GM12878 (cell line): Measurements from ENCODE around the gene RPS6KA2. TPM values are rescaled to one million over a fixed set of nuclear protein-coding genes. Genes with fewer than 3 reads are reported as not detected.

Source experiments
- ATAC-seq: fragments of 200-7000 bp; cut with Tn5 transposase; 3 replicates; pipeline ENCODE4 v1.9.1; 2020; ENCODE audit warnings: mild to moderate bottlenecking, moderate library complexity
- BruUV-seq: library from RNA; stranded (reverse); fragments of 400-500 nt; replicated peaks from 2 replicates; lab custom pipeline; 2021; lab: Mats Ljungman, UMichigan
- CTCF ChIA-PET: fragments of 300-600 bp; sonication (Branson Sonifier 250); formaldehyde crosslinking; extraction: SDS; loops from one replicate; lab custom pipeline; 2021; ENCODE audit warnings: inconsistent platforms; lab: Yijun Ruan, JAX
- POLR2A ChIA-PET: fragments of 350-600 bp; formaldehyde crosslinking; extraction: SDS; loops from one replicate; lab custom pipeline; 2021; ENCODE audit warnings: inconsistent platforms; lab: Charles Lee
- RAD21 ChIA-PET: fragments of 300-600 bp; sonication (Branson Sonifier 250); formaldehyde crosslinking; loops from one replicate; lab custom pipeline; 2023; ENCODE audit warnings: antibody characterized with exemption; ENCODE audit not compliant: unreplicated experiment; lab: Charles Lee
- SMC1A ChIA-PET: fragments of 300-600 bp; sonication (Branson Sonifier 250); formaldehyde crosslinking; loops from one replicate; lab custom pipeline; 2023; ENCODE audit not compliant: unreplicated experiment, uncharacterized antibody; lab: Charles Lee
- DNase-seq: peaks from one replicate; pipeline ENCODE4 v3.0.0-alpha.2; 2011; ENCODE audit warnings: low read depth, low spot score
- FAIRE-seq: peaks from 3 replicates; lab custom pipeline; 2011; peaks lifted over from hg19 to GRCh38; lab: Jason Lieb, UNC
- H2AFZ ChIP-seq: 2 replicates; pipeline ENCODE4 v1.6.0; 2011; ENCODE audit warnings: low read depth, low read length, control low read depth; ENCODE audit not compliant: control insufficient read depth
- H3K27ac ChIP-seq: 2 replicates; pipeline ENCODE4 v1.5.1; 2011; ENCODE audit warnings: control low read depth; ENCODE audit not compliant: control insufficient read depth, insufficient read depth
- H3K27me3 ChIP-seq, 2 experiments: replicated peaks in 1 of 2; 2 replicates each; pipeline versions ENCODE4 v1.6.0 to v1.6.1; 2011; ENCODE audit warnings: low read length in 1 of 2; ENCODE audit not compliant: control insufficient read depth in 2 of 2, insufficient read depth in 2 of 2
- H3K36me3 ChIP-seq, 2 experiments: 2 replicates each; pipeline ENCODE4 v1.5.1; 2011; ENCODE audit warnings: low read length in 1 of 2; ENCODE audit not compliant: control insufficient read depth in 2 of 2, insufficient read depth in 2 of 2
- H3K4me1 ChIP-seq: 2 replicates; pipeline ENCODE4 v1.6.1; 2011; ENCODE audit warnings: mild to moderate bottlenecking, low read length, moderate library complexity, mixed read lengths; ENCODE audit not compliant: control insufficient read depth, insufficient read depth
- H3K4me2 ChIP-seq: 2 replicates; pipeline ENCODE4 v1.6.0; 2011; ENCODE audit warnings: control low read depth; ENCODE audit not compliant: control insufficient read depth, insufficient read depth
- H3K4me3 ChIP-seq: fragments of 200-600 bp; sonication (generic); 2 replicates; pipeline ENCODE4 v1.5.1; 2016
- H3K79me2 ChIP-seq: 2 replicates; pipeline ENCODE4 v1.6.0; 2011; ENCODE audit warnings: low read length; ENCODE audit not compliant: control insufficient read depth, insufficient read depth
- H3K9ac ChIP-seq: 2 replicates; pipeline ENCODE4 v1.8.0; 2011; ENCODE audit warnings: low read length, control low read depth, mixed read lengths; ENCODE audit not compliant: control insufficient read depth, insufficient read depth
- H3K9me3 ChIP-seq: replicated peaks from 3 replicates; pipeline ENCODE4 v1.5.1; 2011; ENCODE audit warnings: mild to moderate bottlenecking, low read length; ENCODE audit not compliant: control insufficient read depth, insufficient read depth
- H4K20me1 ChIP-seq: 2 replicates; pipeline ENCODE4 v1.6.0; 2011; ENCODE audit not compliant: control insufficient read depth, insufficient read depth
- ATF2 ChIP-seq: IDR thresholded peaks from 2 replicates; pipeline ENCODE4 v1.6.1; 2012; ENCODE audit warnings: low read length, inconsistent platforms
- CBX3 ChIP-seq: fragments of 200-600 bp; sonication (generic); IDR thresholded peaks from 2 replicates; pipeline ENCODE4 v1.6.1; 2016; ENCODE audit warnings: low read depth, borderline replicate concordance
- IKZF1 ChIP-seq: fragments of 450-650 bp; conservative IDR thresholded peaks from 2 replicates; pipeline ENCODE4 v1.6.1; 2017; ENCODE audit warnings: antibody characterized with exemption, mild to moderate bottlenecking
- MYB ChIP-seq: fragments of 150-350 bp; IDR thresholded peaks from 2 replicates; pipeline ENCODE4 v1.6.1; 2014; ENCODE audit warnings: mild to moderate bottlenecking, low read depth, low read length, borderline replicate concordance
- PKNOX1 ChIP-seq: fragments of 450-650 bp; IDR thresholded peaks from 2 replicates; pipeline ENCODE4 v1.6.1; 2016; ENCODE audit warnings: mild to moderate bottlenecking
- POLR2AphosphoS5 ChIP-seq: IDR thresholded peaks from 2 replicates; pipeline ENCODE4 v1.6.1; 2011; ENCODE audit warnings: mild to moderate bottlenecking, low read length, inconsistent platforms
- STAT3 ChIP-seq: IDR thresholded peaks from 2 replicates; pipeline ENCODE4 v1.6.1; 2011; ENCODE audit warnings: low read depth, low read length, improper control_type of control experiment
- TCF3 ChIP-seq: IDR thresholded peaks from 2 replicates; pipeline ENCODE4 v1.6.1; 2012; ENCODE audit warnings: low read depth, mild to moderate bottlenecking, low read length, borderline replicate concordance; ENCODE audit not compliant: insufficient read depth
- YBX1 ChIP-seq: fragments of 450-650 bp; IDR thresholded peaks from 2 replicates; pipeline ENCODE4 v1.6.1; 2016; ENCODE audit warnings: antibody characterized with exemption
- ZNF24 ChIP-seq: fragments of 450-650 bp; IDR thresholded peaks from 2 replicates; pipeline ENCODE4 v1.6.1; 2017; ENCODE audit warnings: antibody characterized with exemption, mild to moderate bottlenecking
- ZNF384 ChIP-seq: IDR thresholded peaks from 2 replicates; pipeline ENCODE4 v1.6.1; 2012; ENCODE audit warnings: low read depth, mild to moderate bottlenecking, low read length, improper control_type of control experiment, borderline replicate concordance
- ZNF622 ChIP-seq: fragments of 450-650 bp; IDR thresholded peaks from 2 replicates; pipeline ENCODE4 v1.6.1; 2017; ENCODE audit warnings: mild to moderate bottlenecking, inconsistent platforms
- WGBS: methylation state at CpG from one replicate; pipeline ENCODE4 v1.1.6; 2016; ENCODE audit warnings: low lambda C conversion rate; ENCODE audit not compliant: insufficient replicate concordance, insufficient coverage; ENCODE audit errors: missing lambda C conversion rate; 5-methylcytosine and 5-hydroxymethylcytosine counted together
- in situ Hi-C: fragments of 300-500 bp; cut with MboI; formaldehyde crosslinking; loops from 9 replicates; pipeline ENCODE4 v1.14.3; 2018; ENCODE audit warnings: mixed read lengths
- intact Hi-C: fragments of 100-400 bp; cut with micrococcal nuclease; formaldehyde crosslinking; loops from one replicate; pipeline ENCODE4 v1.14.2; 2022; ENCODE audit not compliant: unreplicated experiment
- polyA plus RNA-seq, 11 experiments: library from polyadenylated mRNA; depleted of rRNA in 4 of 11; unstranded in 6 of 11; stranded (reverse) in 5 of 11; fragments of >200 nt; fragmentation: Nextera tagmentation in 4 of 11; fragmentation: Illumina TruSeq in 1 of 11; extraction: Ambion mirVana in 4 of 11; extraction: Trizol in 1 of 11; gene quantifications; 1 replicate in 1 of 11; 2 replicates in 10 of 11; pipeline versions ENCODE4 v1.2.1 to v1.2.3, GENCODE V29; 2011 to 2016; ENCODE audit warnings: inconsistent platforms in 2 of 11, missing spikeins in 2 of 11, low read depth in 1 of 11
- total RNA-seq, 4 experiments: library from RNA; depleted of rRNA in 3 of 4; stranded (reverse); fragments of >200 nt in 3 of 4; fragmentation: Illumina TruSeq in 1 of 4; extraction: Trizol in 1 of 4; gene quantifications; 2 replicates each; pipeline versions ENCODE4 v1.2.1 to v1.2.3, GENCODE V29; 2013 to 2021

Gene RPS6KA2
- total and polyA plus RNA-seq, 10 of the 15 experiments (the other 5 are each of a cell fraction or from before 2014, with no cell fraction given): 0.02 to 1.0 (median 0.22) TPM; not detected in 1

DNA sequence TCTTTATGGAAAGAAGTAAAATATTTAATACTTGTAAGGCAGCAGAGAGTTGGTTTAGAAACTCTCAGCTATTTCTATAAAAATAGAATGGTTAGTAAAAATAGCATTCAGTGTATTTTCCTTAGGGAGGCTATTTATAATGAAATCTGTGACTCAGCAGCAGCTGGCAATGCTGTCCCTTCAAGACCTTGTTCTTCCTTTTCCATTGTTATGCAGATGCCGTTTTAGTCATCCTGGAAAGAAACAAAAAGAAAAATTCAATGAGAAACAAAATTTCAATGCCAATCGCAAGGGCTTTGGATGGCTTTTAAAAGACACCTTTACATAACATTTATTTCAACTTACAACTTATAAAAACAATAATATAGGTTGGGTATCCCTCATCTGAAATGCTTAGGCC is 261.8 kb downstream of the RPS6KA2 start:
- SMC1A ChIA-PET: interaction anchor here (0.9 to 2.8 kb wide), 2 partner anchors 10 to 14 kb away, joined by 3 to 7 read pairs; no protein-coding TSS in a partner anchor

More for the DNA sequence above, 261.8 kb downstream of the RPS6KA2 start:
- Histone ChIP-seq H3K4me2 (no peak overlapping the region), H3K9me3 (no peaks in the 10 kb centered on the region), H2AFZ (no peak overlapping the region), H3K9ac (no peak overlapping the region), H3K4me3 (no peak overlapping the region), H3K36me3 (peaks cover 2 to 18% of the 10 kb centered on the region in 2 experiments; a peak in 3 of 4 replicates), H3K79me2 (no peaks in the 10 kb centered on the region), H3K4me1 (no peaks in the 10 kb centered on the region), H4K20me1 (no peaks in the 10 kb centered on the region), H3K27ac (no peak overlapping the region), H3K27me3 (no peaks in the 10 kb centered on the region)
- RAD21 ChIA-PET: interaction anchor here (2.6 kb wide), 1 partner anchor 16 kb away, joined by 14 read pairs; no protein-coding TSS in a partner anchor
- FAIRE-seq (no peak), DNase-seq (no peak), ATAC-seq (no peak)
- CTCF ChIA-PET: interaction anchor here (1.1 to 1.3 kb wide), 2 partner anchors 12 to 52 kb away, joined by 4 to 7 read pairs; no protein-coding TSS in a partner anchor
- WGBS: 50% methylated on average over 2 of the region's 2 CpGs
- intact Hi-C loops (no loop called here), in situ Hi-C loops (no loop called here)
- POLR2A ChIA-PET: interaction anchor here (1.7 kb wide), 1 partner anchor 11 kb away, joined by 4 read pairs; no protein-coding TSS in a partner anchor
- BruUV-seq: no TSS peak
- TF ChIP-seq ZNF384 (no peak), YBX1 (no peak), ATF2 (no peak), STAT3 (no peak), IKZF1 (no peak), MYB (no peak), TCF3 (no peak), POLR2AphosphoS5 (no peak), CBX3 (no peak), ZNF24 (no peak), ZNF622 (no peak), PKNOX1 (no peak)
